Right lobe of liver (tissue), 6 donors: ENCODE results near the gene CMTM6. TPM values are rescaled to one million over a fixed set of nuclear protein-coding genes. Genes with fewer than 3 reads are reported as not detected.
"Not testable (repeated sequence)": the region's sequence is repeated elsewhere in the genome, so short reads cannot be mapped to it uniquely, and the experiment has no call there.

Experiments used
- ATAC-seq, 4 donors: fragments of 200-7000 bp; cut with Tn5 transposase; one replicate each; pipeline ENCODE4 v1.9.1; 2020; ENCODE audit warnings: mild to moderate bottlenecking in 4 of 4, moderate library complexity in 4 of 4
- DNase-seq, 3 donors: peaks; one replicate each; pipeline ENCODE4 v3.0.0-alpha.2; 2020
- H3K27ac ChIP-seq, 3 donors: fragments of 200-600 bp; one replicate each; pipeline ENCODE4 v1.8.0; 2022
- H3K27me3 ChIP-seq, 2 donors: fragments of 200-600 bp; one replicate each; pipeline ENCODE4 v1.8.0; 2022
- H3K36me3 ChIP-seq, 4 donors: fragments of 200-600 bp; sonication (generic) in 1 of 4; one replicate each; pipeline versions ENCODE4 v1.5.1 to v1.8.0; 2017 to 2022; ENCODE audit warnings: control low read depth in 1 of 4
- H3K4me1 ChIP-seq, 4 donors: fragments of 200-600 bp; sonication (generic) in 1 of 4; one replicate each; pipeline versions ENCODE4 v1.5.1 to v1.8.0; 2017 to 2022; ENCODE audit warnings: control low read depth in 1 of 4
- H3K4me3 ChIP-seq, 3 donors: fragments of 200-600 bp; one replicate each; pipeline ENCODE4 v1.8.0; 2022
- H3K9me3 ChIP-seq, 4 donors: fragments of 200-600 bp; sonication (generic) in 1 of 4; one replicate each; pipeline versions ENCODE4 v1.5.1 to v1.8.0; 2017 to 2022; ENCODE audit warnings: control low read depth in 1 of 4
- CTCF ChIP-seq, 4 donors: fragments of 200-600 bp in 3 of 4; fragments of 450-650 bp in 1 of 4; IDR thresholded peaks; one replicate each; pipeline versions ENCODE4 v1.5.1 to v1.8.0; 2016 to 2022; ENCODE audit warnings: antibody characterized with exemption in 4 of 4, mild to moderate bottlenecking in 2 of 4
- POLR2A ChIP-seq: fragments of 450-650 bp; IDR thresholded peaks from one replicate; pipeline ENCODE4 v1.6.1; 2017; ENCODE audit warnings: antibody characterized with exemption, mild to moderate bottlenecking
- WGBS: methylation state at CpG from one replicate; pipeline ENCODE4 v1.1.6; 2018; ENCODE audit warnings: low coverage, low lambda C conversion rate; ENCODE audit not compliant: insufficient coverage; ENCODE audit errors: missing lambda C conversion rate; 5-methylcytosine and 5-hydroxymethylcytosine counted together
- intact Hi-C, 2 donors: fragments of 100-400 bp; cut with DNase I; formaldehyde crosslinking; loops; one replicate each; pipeline versions ENCODE4 v1.11.2 to v1.14.1; 2022
- total RNA-seq, 6 experiments: library from RNA; depleted of rRNA in 2 of 6; stranded (reverse); fragments of >200 nt in 2 of 6; fragmentation: NEBNext Ultra II Directional in 3 of 6; extraction: Animal tissue kit (Norgen Biotek cat#: 25700) in 3 of 6; gene quantifications; one replicate each; pipeline versions ENCODE4 v1.1.0 to v1.2.4, GENCODE V29; 2016 to 2023
- donor health status: DM: no; HTN: yes; CAD: no.
- donor health status: DM: no; HTN: no; CAD: no.
- donor health status: DM: no; HTN: no; CAD: no.
- donor health status: DM: no; HTN: yes; CAD: no.
- donor health status: DM: no; HTN: yes; CAD: no.

The CMTM6 gene
- total RNA-seq, 6 experiments from 2014 or later = 45.2 to 69.1 (median 57.2) TPM

- ATAC-seq (no peak), DNase-seq (no peak)
- no peaks in the 10 kb centered on the region for H3K36me3 ChIP-seq
- no peaks in the 10 kb centered on the region for H3K9me3 ChIP-seq
- WGBS = 78% methylated on average over 9 of the region's 10 CpGs
- no peak overlapping the region for H3K27ac ChIP-seq
- no peaks in the 10 kb centered on the region for H3K27me3 ChIP-seq
- no peak overlapping the region for H3K4me3 ChIP-seq
- intact Hi-C loops = loop anchor here in 1 of 2 donors (10.0 kb wide), 1 partner anchor 56 kb away; no protein-coding TSS in a partner anchor
- H3K4me1 ChIP-seq = no peaks in the 10 kb centered on the region
- TF ChIP-seq CTCF (IDR thresholded peaks at IDR 0.05) (no peak), POLR2A (no peak)
These were observed 61.9 kb downstream of the CMTM6 start for GRCh38 chr3:32440611-32441350.

- H3K4me1 ChIP-seq, H3K4me3 ChIP-seq, H3K27ac ChIP-seq, DNase-seq, H3K9me3 ChIP-seq, intact Hi-C loops, H3K27me3 ChIP-seq, H3K36me3 ChIP-seq, ATAC-seq: not testable (repeated sequence)
- WGBS = 88% methylated on average over 4 of the region's 4 CpGs
These were observed 63.2 kb downstream of the CMTM6 start for GRCh38 chr3:32439421-32439820.

GRCh38 chr3:32438596-32439344 is 63.9 kb downstream of the CMTM6 start:
- DNase-seq (no peak), ATAC-seq (peak in 3 of 4 donors; percentile 44 to 62 (median 60))
- H3K4me1 ChIP-seq = no peaks in the 10 kb centered on the region
- H3K36me3 ChIP-seq = no peaks in the 10 kb centered on the region
- 63% methylated on average over 9 of the region's 10 CpGs for WGBS
- H3K9me3 ChIP-seq = no peaks in the 10 kb centered on the region
- H3K4me3 ChIP-seq = no peak overlapping the region
- intact Hi-C loops = no loop called here
- no peaks in the 10 kb centered on the region for H3K27me3 ChIP-seq
- H3K27ac ChIP-seq = no peak overlapping the region
- TF ChIP-seq POLR2A = no peak
- no peak for TF ChIP-seq CTCF (IDR thresholded peaks at IDR 0.05)

GRCh38 chr3:32437896-32438295 is 64.8 kb downstream of the CMTM6 start:
- Histone ChIP-seq H3K4me3 (no peak overlapping the region), H3K36me3 (no peaks in the 10 kb centered on the region), H3K27me3 (no peaks in the 10 kb centered on the region), H3K4me1 (no peaks in the 10 kb centered on the region), H3K27ac (no peak overlapping the region), H3K9me3 (no peaks in the 10 kb centered on the region)
- ATAC-seq (no peak), DNase-seq (no peak)
- no peak for TF ChIP-seq POLR2A
- no peak for TF ChIP-seq CTCF (IDR thresholded peaks at IDR 0.05)
- intact Hi-C loops = no loop called here
- 81% methylated on average over 7 of the region's 7 CpGs for WGBS

GRCh38 chr3:32436816-32437189 is 65.8 kb downstream of the CMTM6 start:
- WGBS = 94% methylated on average over 4 of the region's 4 CpGs
- no peaks in the 10 kb centered on the region for H3K36me3 ChIP-seq
- intact Hi-C loops = no loop called here
- H3K4me1 ChIP-seq = no peaks in the 10 kb centered on the region
- ATAC-seq (no peak), DNase-seq (no peak)
- TF ChIP-seq POLR2A (no peak), CTCF (IDR thresholded peaks at IDR 0.05) (no peak)
- no peaks in the 10 kb centered on the region for H3K27me3 ChIP-seq
- H3K9me3 ChIP-seq = no peaks in the 10 kb centered on the region
- no peak overlapping the region for H3K4me3 ChIP-seq
- H3K27ac ChIP-seq = no peak overlapping the region
